Frontal cortex (tissue), 4 donors: ENCODE measurements around the gene CDC42BPB. TPM values are rescaled to one million over a fixed set of nuclear protein-coding genes. Genes with fewer than 3 reads are reported as not detected.
"Not testable (repeated sequence)": the region's sequence is repeated elsewhere in the genome, so short reads cannot be mapped to it uniquely, and the experiment has no call there.

Experiments
- DNase-seq, 2 donors: peaks; one replicate each; pipeline ENCODE4 v3.0.0; 2012; ENCODE audit warnings: low spot score in 2 of 2
- FAIRE-seq: peaks from 2 replicates; lab custom pipeline; 2012; peaks lifted over from hg19 to GRCh38; lab: Jason Lieb, UNC
- total RNA-seq: library from RNA; depleted of rRNA; stranded (reverse); fragments of >200 nt; gene quantifications from one replicate; pipeline ENCODE4 v1.2.3, GENCODE V29; 2014
- donor health status: control.
- donor health status: control.
- donor health status: control.

CDC42BPB gene
- total RNA-seq, 1 donor from 2014 or later: 64.0 TPM

DNA sequence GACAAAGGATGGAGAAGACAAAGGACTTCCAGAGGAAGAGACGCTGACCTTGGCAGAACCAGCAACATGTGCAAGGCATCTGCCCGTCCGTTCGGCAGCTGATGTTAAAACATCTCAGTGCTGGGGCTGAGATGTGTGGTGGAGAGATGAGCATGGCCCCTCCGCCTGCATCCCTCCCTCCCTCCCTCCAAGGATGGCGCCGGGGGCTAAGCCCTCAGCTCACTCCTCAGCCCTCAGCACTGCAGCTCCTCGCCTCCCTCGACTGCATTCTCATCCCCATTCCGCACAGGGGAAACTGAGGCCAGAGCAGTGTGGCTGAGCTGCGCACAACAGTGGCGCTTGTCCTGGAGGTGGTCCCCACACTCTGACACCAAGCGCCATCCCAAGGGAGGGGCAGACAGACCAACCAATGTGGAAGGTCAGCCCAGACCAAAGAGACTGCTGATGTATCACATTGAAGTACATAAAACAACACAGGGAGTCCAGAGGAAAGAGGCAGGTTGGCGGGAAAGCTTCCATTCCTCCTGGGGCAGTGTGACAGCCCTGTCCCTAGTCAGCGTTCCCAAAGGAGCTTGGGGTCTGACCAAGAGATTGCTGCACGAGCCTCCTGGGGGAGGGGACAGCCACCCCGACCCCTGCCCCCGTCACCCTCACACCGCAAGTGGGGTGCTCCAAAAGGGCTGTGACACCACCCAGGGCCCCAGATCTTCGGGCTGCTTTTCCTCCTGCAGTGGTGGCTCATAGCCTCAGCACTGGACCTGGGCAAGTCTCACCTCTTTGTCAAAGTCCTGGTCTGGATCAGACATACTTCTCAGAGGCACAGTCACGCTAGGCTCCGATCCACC lies 119.8 kb downstream of the CDC42BPB start:
- no peak for DNase-seq
- no peak for FAIRE-seq

GRCh38 chr14:102935756-102936155 lies 121.6 kb downstream of the CDC42BPB start:
- DNase-seq (no peak), FAIRE-seq (no peak)

GRCh38 chr14:102933618-102934231 lies 123.6 kb downstream of the CDC42BPB start:
- no peak for FAIRE-seq
- DNase-seq: no peak

- DNase-seq (no peak), FAIRE-seq (no peak)
Measured at GRCh38 chr14:102932484-102933248, 124.7 kb downstream of the CDC42BPB start.

DNA sequence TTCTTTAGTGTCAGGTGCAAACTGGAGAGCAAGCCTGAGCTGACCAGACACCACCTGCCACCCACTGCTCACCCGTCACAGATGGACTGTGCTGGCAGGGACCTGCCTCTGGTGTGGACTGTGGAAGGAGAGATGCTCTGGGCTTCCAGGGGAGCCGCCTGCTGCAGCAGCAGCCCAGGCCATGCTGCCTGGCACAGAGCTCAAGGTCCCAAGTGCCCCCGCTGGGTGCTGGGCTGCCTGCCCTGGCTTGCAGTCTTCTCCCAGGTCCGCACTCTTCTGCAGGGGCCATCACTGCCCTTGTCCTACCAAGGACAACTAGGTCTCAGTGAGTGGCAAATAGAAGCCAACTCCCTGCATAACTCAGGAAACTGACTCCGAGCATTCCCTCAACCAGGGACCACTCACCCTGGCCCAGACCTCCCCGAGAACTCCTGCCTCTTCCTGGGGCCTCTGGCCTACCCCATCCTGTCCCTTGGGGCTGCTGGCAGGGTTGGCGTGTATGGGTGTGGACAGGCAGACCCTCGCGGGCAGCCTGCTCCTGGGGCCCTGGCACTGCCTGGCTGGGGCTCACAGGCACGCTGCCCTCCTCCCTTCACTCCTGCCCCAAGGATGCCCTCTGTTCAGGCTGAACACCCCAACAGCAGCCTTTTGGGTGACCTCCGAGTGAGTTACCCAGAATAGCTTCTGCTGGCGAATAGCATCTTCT lies 125.6 kb downstream of the CDC42BPB start:
- no peak for DNase-seq
- FAIRE-seq: no peak

- DNase-seq: no peak
- no peak for FAIRE-seq
Measured at GRCh38 chr14:102930753-102931579, 126.4 kb downstream of the CDC42BPB start.

- FAIRE-seq (no peak), DNase-seq (no peak)
Measured at GRCh38 chr14:102930138-102930752, 127.1 kb downstream of the CDC42BPB start.

GRCh38 chr14:102929241-102930137 lies 127.9 kb downstream of the CDC42BPB start:
- no peak for DNase-seq
- no peak for FAIRE-seq

DNA sequence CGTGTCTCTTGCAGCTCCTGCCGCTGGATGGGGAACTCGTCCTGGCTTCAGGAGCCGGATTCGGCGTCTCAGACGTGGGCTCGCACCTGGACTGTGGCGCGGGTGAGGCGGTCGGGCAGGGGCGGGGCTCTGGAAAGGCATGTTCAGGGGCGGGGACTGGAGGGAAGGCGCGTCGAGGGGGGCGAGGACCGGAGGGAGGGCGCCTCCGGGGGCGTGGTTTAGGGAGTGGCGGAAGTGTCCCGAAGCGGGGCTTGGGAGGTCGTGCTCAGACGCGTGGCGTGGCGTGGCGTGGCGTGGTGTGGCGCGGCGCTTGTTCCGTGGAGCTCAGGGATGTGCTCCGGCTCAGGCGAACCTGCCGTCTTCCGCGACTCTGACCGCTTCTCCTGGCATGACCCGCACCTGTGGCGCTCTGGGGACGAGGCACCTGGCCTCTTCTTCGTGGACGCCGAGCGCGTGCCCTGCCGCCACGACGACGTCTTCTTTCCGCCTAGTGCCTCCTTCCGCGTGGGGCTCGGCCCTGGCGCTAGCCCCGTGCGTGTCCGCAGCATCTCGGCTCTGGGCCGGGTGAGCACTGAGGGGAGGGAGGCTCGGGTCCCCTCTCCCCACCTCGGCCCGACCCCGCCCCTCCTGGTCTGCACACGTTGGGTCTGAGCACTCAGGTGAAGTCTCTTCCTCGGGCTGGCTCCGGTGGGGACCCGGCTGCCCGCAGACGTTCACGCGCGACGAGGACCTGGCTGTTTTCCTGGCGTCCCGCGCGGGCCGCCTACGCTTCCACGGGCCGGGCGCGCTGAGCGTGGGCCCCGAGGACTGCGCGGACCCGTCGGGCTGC lies 128.7 kb downstream of the CDC42BPB start:
- FAIRE-seq (no peak), DNase-seq (no peak)

GRCh38 chr14:102927878-102928411 lies 129.4 kb downstream of the CDC42BPB start:
- FAIRE-seq (no peak), DNase-seq (no peak)

GRCh38 chr14:102927346-102927877 lies 129.9 kb downstream of the CDC42BPB start:
- no peak for FAIRE-seq
- no peak for DNase-seq

DNA sequence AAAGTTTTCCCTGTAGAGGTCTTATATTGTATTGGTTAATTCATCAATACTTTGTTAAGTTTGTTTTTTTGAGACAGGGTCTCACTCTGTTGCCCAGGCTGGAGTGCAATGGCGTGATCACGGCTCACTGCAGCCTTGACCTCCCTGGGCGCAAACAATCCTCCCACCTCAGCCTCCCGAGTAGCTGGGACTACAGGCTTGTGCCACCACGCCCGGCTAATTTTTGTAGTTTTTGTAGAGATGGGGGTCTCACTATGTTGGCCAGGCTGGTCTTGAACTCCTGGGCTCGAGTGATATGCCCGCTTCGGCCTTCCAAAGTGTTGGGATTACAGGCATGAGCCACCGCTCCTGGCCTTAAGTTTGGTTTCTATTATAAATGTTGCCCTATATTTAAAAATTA lies 130.5 kb downstream of the CDC42BPB start:
- FAIRE-seq, DNase-seq: not testable (repeated sequence)

DNA sequence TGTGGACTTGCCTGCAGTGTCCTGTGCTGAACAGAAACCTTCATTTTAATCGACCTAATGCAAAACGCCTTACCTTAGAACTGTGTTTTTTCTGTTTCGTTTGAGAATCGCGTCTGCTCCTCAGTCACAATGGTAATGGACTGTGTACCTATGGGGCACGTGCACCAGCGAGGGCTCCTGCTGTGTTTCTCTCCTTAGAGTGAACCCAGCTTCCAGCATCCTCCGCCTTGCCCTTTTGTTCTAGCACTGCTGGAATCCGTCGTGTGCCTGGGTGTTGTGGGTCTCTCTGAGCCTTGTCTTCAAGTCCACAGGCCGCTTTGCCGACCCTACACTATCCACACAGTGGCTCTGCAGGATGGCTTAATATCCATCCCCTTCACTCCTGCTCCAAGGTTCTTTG lies 131.2 kb downstream of the CDC42BPB start:
- FAIRE-seq: no peak

DNA sequence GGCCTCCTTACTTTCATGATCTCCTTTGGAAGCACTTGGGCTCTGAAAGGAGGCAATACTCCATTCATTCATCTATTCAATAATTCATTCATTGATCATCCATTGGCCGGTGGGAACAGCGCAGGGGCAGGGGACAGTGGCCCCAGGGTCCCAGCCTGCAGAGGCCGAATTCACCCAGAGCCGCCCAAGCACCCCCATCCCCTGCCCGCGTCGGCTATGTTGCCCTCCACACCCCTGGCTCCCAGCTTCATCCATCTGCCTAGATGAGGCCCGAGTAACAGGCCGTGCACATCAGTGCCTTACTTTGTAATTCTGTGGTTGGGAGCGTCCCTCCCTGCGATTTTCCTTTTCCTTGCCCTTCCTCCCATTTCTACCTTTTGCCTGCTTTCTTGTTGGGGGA lies 131.7 kb downstream of the CDC42BPB start:
- FAIRE-seq: no peak

More for the DNA sequence above, 131.2 kb downstream of the CDC42BPB start:
- DNase-seq: no peak

GRCh38 chr14:102924632-102925588 lies 132.4 kb downstream of the CDC42BPB start:
- DNase-seq (no peak), FAIRE-seq (no peak)

More for the DNA sequence above, 131.7 kb downstream of the CDC42BPB start:
- no peak for DNase-seq
